GM18951 (cell line): ENCODE data around the gene RSPH6A.
A peak's percentile ranks its signal among the peaks of the same experiment; 100 is the strongest.

Experiments
- POLR2A ChIP-seq: IDR thresholded peaks from 4 replicates; pipeline ENCODE4 v1.6.1; 2011; ENCODE audit warnings: mild to moderate bottlenecking; ENCODE audit not compliant: insufficient read length, insufficient read depth; ENCODE audit errors: extremely low read depth
- in situ Hi-C: fragments of 300-500 bp; cut with MboI; formaldehyde crosslinking; loops from one replicate; pipeline ENCODE4 v1.12.0; 2022; ENCODE audit warnings: low sequenced_read_pairs, mixed read lengths, inconsistent platforms; ENCODE audit not compliant: unreplicated experiment

Gene RSPH6A

DNA sequence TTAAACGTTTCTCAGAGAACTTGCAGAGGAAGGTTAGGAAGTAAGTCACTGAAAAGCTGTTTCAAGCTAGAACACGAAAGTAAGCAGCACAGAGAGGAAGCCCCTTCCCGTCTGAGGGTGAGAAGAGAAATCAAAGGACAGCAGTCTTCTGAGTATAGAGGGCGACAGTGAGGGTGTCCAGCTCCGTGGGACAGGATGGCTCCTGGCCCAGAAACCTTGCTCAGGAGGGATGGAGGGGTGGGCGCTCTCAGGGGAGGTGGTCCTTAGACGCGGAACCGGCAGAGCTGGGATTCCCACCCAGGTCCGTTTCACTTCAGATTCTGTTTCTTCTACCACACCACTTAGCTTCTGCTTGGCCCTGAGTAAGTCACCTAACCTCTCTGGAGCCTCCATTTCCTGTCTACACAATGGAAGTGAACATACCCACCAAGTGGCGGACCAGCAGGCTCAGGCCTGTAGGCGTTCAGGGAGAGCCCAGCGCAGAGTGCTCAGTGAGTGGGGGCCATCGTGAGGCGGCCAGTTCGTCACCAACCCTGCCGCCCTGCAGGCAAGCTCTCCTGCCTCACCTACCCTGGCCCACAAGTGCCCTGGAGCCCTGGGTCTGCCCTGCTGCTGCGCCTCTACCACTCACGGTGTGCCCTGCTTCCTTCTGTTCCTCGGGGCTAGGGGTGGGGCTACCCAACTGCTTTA lies 5.5 kb upstream of the RSPH6A start:
- TF ChIP-seq POLR2A = no peak

DNA sequence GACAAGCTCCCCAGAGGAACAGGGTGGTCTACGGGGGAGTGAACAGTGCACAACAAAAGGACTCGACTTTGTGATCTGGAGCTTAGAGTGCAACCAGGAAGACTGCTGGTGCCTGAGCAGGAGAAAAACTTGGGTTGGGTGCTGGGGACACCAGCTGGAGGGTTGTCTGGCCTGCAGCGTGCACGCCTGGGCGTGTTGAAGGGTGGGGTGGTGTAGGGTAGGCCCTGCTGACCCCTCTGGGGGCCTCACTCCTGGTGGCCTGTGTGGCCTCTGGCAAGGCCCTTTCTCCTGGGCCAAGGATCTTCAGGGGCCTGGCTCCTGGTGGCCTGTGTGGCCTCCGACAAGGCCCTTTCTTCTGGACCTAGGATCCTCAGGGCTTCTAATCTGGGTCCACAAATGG lies 4.7 kb upstream of the RSPH6A start:
- no peak for TF ChIP-seq POLR2A
- in situ Hi-C loops = no loop called here

More for the DNA sequence above, 5.5 kb upstream of the RSPH6A start:
- in situ Hi-C loops = no loop called here

DNA sequence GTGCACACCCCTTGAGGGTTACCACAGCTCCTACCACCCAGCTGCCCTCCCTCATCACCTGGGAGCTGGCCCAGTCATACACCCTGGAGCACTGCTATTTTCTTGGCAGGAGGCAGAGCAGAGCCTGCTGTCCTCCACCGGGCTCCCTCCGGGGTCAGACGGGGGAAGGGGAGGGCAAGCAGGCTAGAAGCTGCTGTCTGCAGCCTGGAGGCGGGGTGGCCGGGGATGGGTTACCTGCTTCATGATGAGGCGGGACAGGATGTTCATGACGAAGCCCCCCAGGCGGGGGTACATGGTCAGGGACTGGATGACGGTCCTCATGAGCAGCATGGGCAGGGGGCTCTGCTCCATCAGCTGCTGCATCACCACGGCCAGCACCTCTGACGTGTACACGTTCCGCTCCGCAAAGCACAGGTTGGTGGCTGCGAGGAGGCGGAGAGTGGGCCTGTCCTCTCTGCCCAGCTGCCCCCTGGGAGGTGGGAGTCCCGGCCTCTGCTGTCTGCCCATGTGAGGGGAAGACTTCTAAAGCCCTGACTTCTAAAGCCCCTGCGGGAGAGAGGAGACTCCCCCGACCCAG lies 2.7 kb upstream of the RSPH6A start:
- in situ Hi-C loops = no loop called here
- no peak for TF ChIP-seq POLR2A

- in situ Hi-C loops = no loop called here
- TF ChIP-seq POLR2A = no peak
These were observed 2.1 kb upstream of the RSPH6A start for GRCh38 chr19:45817010-45817724.

DNA sequence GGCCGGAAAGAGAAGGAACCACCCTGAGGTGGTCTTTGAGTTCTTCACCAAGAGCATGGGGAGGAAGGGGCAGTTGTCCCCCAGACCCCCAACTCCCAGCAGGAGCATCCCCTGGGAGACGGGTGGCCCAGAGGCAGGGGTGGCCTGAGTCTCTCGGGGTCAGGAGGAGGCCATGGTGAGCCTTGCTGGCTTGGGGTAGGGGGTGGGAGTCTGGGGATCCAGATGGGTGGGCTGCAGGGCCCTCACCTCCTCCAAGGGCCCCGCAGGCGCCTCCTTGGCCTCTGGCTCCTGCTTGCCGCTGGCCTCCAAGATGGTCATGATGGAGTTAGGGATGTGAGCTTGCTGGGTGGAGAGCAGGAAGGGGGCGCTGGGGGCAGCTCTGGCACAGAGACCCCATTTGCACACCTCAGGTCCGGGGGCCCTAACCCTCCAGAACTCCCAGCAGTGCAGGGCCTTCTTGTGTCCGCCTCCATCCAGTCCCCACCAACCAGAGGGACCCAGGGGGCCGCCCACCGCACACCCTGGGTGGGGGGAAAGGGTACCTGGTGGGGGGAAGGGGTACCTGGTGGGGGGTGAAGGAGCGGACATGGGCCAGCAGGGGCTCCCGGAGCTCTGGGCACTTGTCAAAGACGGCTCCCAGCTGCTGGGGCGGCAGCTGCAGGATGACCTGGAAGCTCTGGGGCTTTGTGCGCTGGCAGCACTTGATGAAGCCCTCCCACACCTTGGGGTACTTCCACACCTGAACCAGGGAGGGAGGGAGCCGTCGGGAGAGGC lies 1.3 kb upstream of the RSPH6A start:
- peak; percentile 8 for TF ChIP-seq POLR2A
- in situ Hi-C loops = no loop called here

- in situ Hi-C loops = no loop called here
- TF ChIP-seq POLR2A = no peak
These were observed 541 bp upstream of the RSPH6A start for GRCh38 chr19:45815481-45816216.

DNA sequence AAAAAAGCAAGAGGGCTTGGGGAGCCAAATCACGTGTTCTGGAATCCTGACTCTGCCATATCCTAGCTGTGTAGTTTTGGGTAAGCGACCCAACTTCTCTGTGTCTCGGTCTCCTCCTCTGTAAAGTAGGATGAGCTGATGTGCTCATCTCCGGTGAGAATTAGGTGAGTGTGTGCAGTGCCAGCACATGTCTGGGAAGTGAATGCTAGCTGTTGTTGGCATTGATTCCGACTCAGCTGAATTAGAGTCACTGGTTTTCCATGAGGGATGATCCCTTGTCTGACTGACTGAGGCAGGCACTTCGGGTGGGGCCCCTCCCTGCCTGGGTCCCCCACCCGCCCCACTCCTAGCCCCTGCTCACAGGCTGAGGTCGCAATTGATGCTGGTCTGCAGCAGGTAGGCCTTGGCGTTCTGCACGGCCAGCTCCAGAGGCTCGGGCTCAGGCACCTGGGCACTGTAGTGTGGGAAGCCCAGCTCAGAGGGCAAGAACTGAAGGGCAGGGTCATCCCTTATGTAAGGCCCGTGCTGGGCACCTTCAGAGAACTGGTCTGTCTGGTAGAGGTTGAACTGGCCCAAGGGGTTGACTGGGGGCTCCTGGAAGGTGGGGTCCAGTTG lies 835 bp downstream of the RSPH6A start:
- no peak for TF ChIP-seq POLR2A
- in situ Hi-C loops = no loop called here

DNA sequence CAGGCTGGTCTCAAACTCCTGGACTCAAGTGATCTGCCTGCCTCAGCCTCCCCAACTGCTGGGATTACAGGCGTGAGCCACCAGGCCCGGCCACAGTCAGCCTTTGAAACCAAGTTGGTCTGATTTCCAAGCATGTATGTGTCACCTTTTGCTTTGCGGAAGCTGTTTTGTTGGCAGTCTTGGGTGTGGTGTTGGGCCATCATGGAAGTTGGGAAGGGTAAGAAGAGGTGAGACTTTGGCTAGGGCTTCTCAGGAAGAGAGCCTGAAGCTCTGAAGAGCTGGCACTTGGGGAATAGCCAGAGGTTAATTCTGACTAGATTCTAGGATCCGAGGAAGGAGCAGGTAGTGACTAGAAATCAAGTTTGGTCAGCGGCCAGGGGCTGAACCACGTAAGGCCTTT lies 2.8 kb downstream of the RSPH6A start:
- no peak for TF ChIP-seq POLR2A
- in situ Hi-C loops = no loop called here

DNA sequence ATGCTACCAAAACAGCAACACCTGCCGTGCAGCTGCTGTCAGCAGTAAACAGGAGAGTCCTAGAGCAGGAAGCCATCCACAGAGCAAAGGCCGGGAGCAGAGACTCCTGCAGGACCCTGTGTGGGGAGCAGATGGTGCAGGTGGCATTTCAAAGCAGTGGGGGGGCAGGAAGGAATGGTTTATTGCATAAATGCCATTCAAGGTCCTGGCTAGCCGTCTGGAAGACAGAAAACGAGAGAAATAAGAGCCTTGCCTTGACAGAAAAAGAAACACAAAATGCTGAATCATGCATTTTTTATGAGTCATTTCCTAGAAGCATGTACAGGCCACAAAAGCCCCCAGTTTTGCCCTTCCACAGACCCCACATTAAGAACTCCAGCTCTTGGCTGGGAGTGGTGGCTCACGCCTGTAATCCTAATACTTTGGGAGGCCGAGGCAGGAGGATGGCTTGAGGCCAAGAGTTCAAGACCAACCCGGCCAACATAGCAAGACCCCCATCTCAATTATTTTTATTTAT lies 5.4 kb downstream of the RSPH6A start:
- in situ Hi-C loops = no loop called here
- no peak for TF ChIP-seq POLR2A

- in situ Hi-C loops = no loop called here
- no peak for TF ChIP-seq POLR2A
These were observed 9.4 kb downstream of the RSPH6A start for GRCh38 chr19:45805719-45806118.

GRCh38 chr19:45804959-45805230 lies 10.2 kb downstream of the RSPH6A start:
- no peak for TF ChIP-seq POLR2A
- in situ Hi-C loops = no loop called here
